ENCODE results near the gene DPYSL4.

Gene DPYSL4

GRCh38 chr10:132196178-132197113 lies 9.7 kb downstream of the DPYSL4 start:
- DNase-seq (ENCODE audit: low read depth in 2 of 2): no peak

GRCh38 chr10:132197271-132198067 lies 10.7 kb downstream of the DPYSL4 start:
- no peak for DNase-seq (ENCODE audit: low read depth in 2 of 2)

- no peak for DNase-seq (ENCODE audit: low read depth in 2 of 2)
Measured at GRCh38 chr10:132198068-132198370, 11.3 kb downstream of the DPYSL4 start.

- DNase-seq (ENCODE audit: low read depth in 2 of 2): no peak
Measured at GRCh38 chr10:132198381-132199181, 11.8 kb downstream of the DPYSL4 start.

GRCh38 chr10:132199268-132199853 lies 12.6 kb downstream of the DPYSL4 start:
- DNase-seq (ENCODE audit: low read depth in 2 of 2): no peak

- no peak for DNase-seq (ENCODE audit: low read depth in 2 of 2)
Measured at GRCh38 chr10:132199854-132200311, 13.1 kb downstream of the DPYSL4 start.

GRCh38 chr10:132200344-132201110 lies 13.8 kb downstream of the DPYSL4 start:
- DNase-seq (ENCODE audit: low read depth in 2 of 2): no peak

GRCh38 chr10:132201111-132201969 lies 14.6 kb downstream of the DPYSL4 start:
- no peak for DNase-seq (ENCODE audit: low read depth in 2 of 2)

- DNase-seq (ENCODE audit: low read depth in 2 of 2): no peak
Measured at GRCh38 chr10:132202070-132202970, 15.6 kb downstream of the DPYSL4 start.

GRCh38 chr10:132203256-132204077 lies 16.7 kb downstream of the DPYSL4 start:
- DNase-seq (ENCODE audit: low read depth in 2 of 2): no peak

GRCh38 chr10:132204078-132204780 lies 17.5 kb downstream of the DPYSL4 start:
- no peak for DNase-seq (ENCODE audit: low read depth in 2 of 2)

- no peak for DNase-seq (ENCODE audit: low read depth in 2 of 2)
Measured at GRCh38 chr10:132204781-132205473, 18.2 kb downstream of the DPYSL4 start.

- no peak for DNase-seq (ENCODE audit: low read depth in 2 of 2)
Measured at GRCh38 chr10:132205650-132206376, 19.1 kb downstream of the DPYSL4 start.

GRCh38 chr10:132206377-132206745 lies 19.6 kb downstream of the DPYSL4 start:
- DNase-seq (ENCODE audit: low read depth in 2 of 2): no peak

GRCh38 chr10:132206806-132207535 lies 20.2 kb downstream of the DPYSL4 start:
- no peak for DNase-seq (ENCODE audit: low read depth in 2 of 2)

Measured in stimulated activated CD8-positive, alpha-beta memory T cell treated with anti-CD3 and anti-CD28 coated beads, Interleukin-2, amount 100 ng/mL, for 1 hour (primary cell).